ENCODE data around the gene C4B. TPM values are rescaled to one million over a fixed set of nuclear protein-coding genes. Genes with fewer than 3 reads are reported as not detected.

C4B gene
- total RNA-seq, 2 experiments from 2014 or later = 3.0 to 4.0 TPM

GRCh38 chr6:32073613-32074012 is 59.0 kb downstream of the C4B start:
- Mint-ChIP-seq H3K9me3 (no peaks in the 10 kb centered on the region), H3K36me3 (no peaks in the 10 kb centered on the region)

GRCh38 chr6:32074996-32075532 is 60.5 kb downstream of the C4B start:
- Mint-ChIP-seq H3K4me1 (no peaks in the 10 kb centered on the region), H3K27ac (no peak overlapping the region), H3K4me3 (no peak overlapping the region), H3K9me3 (no peaks in the 10 kb centered on the region), H3K36me3 (no peaks in the 10 kb centered on the region), H3K27me3 (no peaks in the 10 kb centered on the region)
- no peak for DNase-seq

More at GRCh38 chr6:32073613-32074012, 59.0 kb downstream of the C4B start:
- Mint-ChIP-seq H3K27ac (no peak overlapping the region), H3K4me1 (no peaks in the 10 kb centered on the region), H3K4me3 (no peak overlapping the region), H3K27me3 (no peaks in the 10 kb centered on the region)
- no peak for DNase-seq

- Mint-ChIP-seq H3K36me3 (no peaks in the 10 kb centered on the region), H3K4me3 (no peak overlapping the region), H3K27ac (no peak overlapping the region), H3K9me3 (no peaks in the 10 kb centered on the region), H3K4me1 (no peaks in the 10 kb centered on the region), H3K27me3 (no peaks in the 10 kb centered on the region)
- DNase-seq = no peak
These were observed 61.2 kb downstream of the C4B start for GRCh38 chr6:32075781-32076180.

GRCh38 chr6:32076321-32076809 is 61.8 kb downstream of the C4B start:
- Mint-ChIP-seq H3K27me3 (no peaks in the 10 kb centered on the region), H3K9me3 (no peaks in the 10 kb centered on the region), H3K4me3 (no peak overlapping the region), H3K27ac (no peak overlapping the region), H3K4me1 (no peaks in the 10 kb centered on the region), H3K36me3 (no peaks in the 10 kb centered on the region)
- DNase-seq = no peak

- DNase-seq = no peak
- Mint-ChIP-seq H3K27me3 (peaks cover 15% of the 10 kb centered on the region), H3K27ac (no peak overlapping the region), H3K36me3 (no peaks in the 10 kb centered on the region), H3K4me3 (no peak overlapping the region), H3K9me3 (no peaks in the 10 kb centered on the region), H3K4me1 (no peaks in the 10 kb centered on the region)
These were observed 65.1 kb downstream of the C4B start for GRCh38 chr6:32079566-32080290.

DNA sequence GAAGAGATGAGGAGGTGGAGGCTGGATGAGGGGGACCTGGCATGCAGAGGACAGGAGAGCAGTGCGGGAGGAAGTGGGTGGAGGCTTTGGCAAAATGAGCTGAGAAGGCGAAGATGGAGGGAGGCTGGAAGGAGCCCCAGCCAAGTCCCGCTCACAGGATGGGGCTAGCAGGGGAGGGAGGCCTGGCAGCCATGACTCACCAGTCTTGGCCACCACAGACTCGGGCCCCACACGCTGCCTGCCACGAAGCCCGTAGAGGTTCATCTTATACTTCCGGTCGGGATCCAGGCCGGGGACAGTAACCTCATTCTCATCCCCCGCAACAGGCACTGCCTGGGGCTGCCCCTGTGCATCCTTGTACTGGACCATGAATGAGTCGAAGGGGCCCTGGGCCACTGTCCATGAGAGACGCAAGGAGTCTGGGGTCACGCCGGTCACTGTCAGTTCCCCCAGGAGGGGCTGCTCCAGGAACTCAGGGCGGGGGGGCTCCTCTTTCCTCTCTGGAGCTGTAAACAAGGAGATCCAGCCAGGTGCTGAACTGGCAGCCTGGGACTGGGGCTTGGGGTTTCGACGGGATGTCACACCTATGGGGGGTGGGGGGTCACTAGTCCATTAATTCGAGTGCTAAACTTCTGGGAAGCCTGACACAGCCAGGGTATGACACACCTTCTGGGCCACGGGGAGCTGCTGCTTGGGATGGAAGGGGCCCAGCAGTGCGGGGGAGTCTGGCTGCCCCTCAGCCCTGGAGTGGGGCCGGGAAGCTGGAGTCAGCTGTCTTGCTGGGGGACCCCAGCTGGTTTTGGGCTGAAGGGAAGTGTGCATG is 66.8 kb downstream of the C4B start:
- Mint-ChIP-seq H3K9me3 (no peaks in the 10 kb centered on the region), H3K27ac (no peak overlapping the region), H3K36me3 (no peaks in the 10 kb centered on the region), H3K4me3 (no peak overlapping the region), H3K4me1 (peaks cover 4% of the 10 kb centered on the region), H3K27me3 (peaks cover 29% of the 10 kb centered on the region)
- DNase-seq = no peak

DNA sequence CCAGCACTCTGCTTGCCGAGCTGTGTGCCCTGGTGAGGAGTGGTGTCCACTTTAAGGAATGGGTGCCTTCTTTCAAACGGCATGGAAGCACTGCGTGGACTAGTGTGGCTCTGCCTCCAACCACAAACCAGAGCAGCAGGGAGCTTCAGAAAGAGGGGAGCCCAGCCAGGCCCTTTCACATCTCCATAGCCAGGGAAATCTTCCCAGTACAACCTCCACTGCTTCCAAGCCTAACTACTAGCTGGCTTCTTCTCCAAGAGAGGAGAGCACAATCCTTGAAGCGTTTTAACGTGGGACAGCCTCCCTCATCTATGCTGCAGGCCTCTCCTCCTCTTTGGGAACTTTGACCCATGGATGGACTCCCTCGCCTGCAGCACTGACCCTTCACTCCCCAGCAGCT is 67.9 kb downstream of the C4B start:
- peaks cover 11% of the 10 kb centered on the region for H3K4me1 Mint-ChIP-seq

DNA sequence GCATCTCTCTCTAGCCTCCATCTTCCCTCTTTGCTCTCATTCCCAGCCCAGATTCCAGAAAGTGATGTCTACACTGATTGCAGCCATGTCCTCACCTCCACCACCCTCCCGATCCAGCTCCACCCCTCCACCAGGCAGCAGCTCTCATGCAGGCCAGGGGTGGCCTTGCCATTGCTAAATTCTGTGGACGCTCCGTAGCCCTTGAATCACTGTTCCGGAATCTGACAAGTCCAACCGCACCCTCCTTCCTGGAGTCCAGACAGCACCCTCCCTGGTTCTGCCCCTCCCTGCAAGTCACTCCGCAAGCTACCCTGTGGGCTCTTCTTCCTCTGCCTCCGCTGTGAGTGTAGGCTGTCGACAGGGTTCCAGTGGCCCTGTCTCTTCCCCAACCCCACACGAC is 68.3 kb downstream of the C4B start:
- Mint-ChIP-seq H3K36me3 (no peaks in the 10 kb centered on the region), H3K9me3 (no peaks in the 10 kb centered on the region), H3K4me1 (peaks cover 11% of the 10 kb centered on the region), H3K4me3 (no peak overlapping the region), H3K27me3 (peaks cover 36% of the 10 kb centered on the region), H3K27ac (no peak overlapping the region)
- DNase-seq = no peak

More for the DNA sequence above, 67.9 kb downstream of the C4B start:
- Mint-ChIP-seq H3K9me3 (no peaks in the 10 kb centered on the region), H3K4me3 (no peak overlapping the region), H3K27me3 (peaks cover 36% of the 10 kb centered on the region), H3K27ac (no peak overlapping the region), H3K36me3 (no peaks in the 10 kb centered on the region)
- no peak for DNase-seq

GRCh38 chr6:32083812-32084768 is 69.5 kb downstream of the C4B start:
- H3K4me1 Mint-ChIP-seq = peaks cover 11% of the 10 kb centered on the region
- DNase-seq = no peak
- no peaks in the 10 kb centered on the region for H3K36me3 Mint-ChIP-seq
- H3K4me3 Mint-ChIP-seq = no peak overlapping the region
- no peaks in the 10 kb centered on the region for H3K9me3 Mint-ChIP-seq
- H3K27me3 Mint-ChIP-seq = peaks cover 44% of the 10 kb centered on the region
- H3K27ac Mint-ChIP-seq = no peak overlapping the region

GRCh38 chr6:32084780-32085179 is 70.2 kb downstream of the C4B start:
- no peaks in the 10 kb centered on the region for H3K36me3 Mint-ChIP-seq
- no peaks in the 10 kb centered on the region for H3K9me3 Mint-ChIP-seq
- H3K4me3 Mint-ChIP-seq = no peak overlapping the region
- peaks cover 11% of the 10 kb centered on the region for H3K4me1 Mint-ChIP-seq
- H3K27me3 Mint-ChIP-seq = peaks cover 49% of the 10 kb centered on the region
- no peak overlapping the region for H3K27ac Mint-ChIP-seq
- no peak for DNase-seq

Other genes with a start within 250 kb of the C4B start
- gene VWA7, start 237.5 kb upstream of the C4B start, total RNA-seq = 1 to 10 TPM; 1.6 to 1.7 TPM
- gene VARS1, start 219.0 kb upstream of the C4B start, total RNA-seq = 100 to 1,000 TPM; 176 to 181 TPM
- 100 to 1,000 TPM; 145 TPM for gene LSM2, start 207.8 kb upstream of the C4B start, total RNA-seq
- gene HSPA1L, start 199.5 kb upstream of the C4B start, total RNA-seq = 1 to 10 TPM; 1.2 to 1.5 TPM
- gene HSPA1A, start 199.3 kb upstream of the C4B start, total RNA-seq = 10 to 100 TPM; 24.3 to 24.8 TPM
- 10 to 100 TPM; 21.6 to 24.3 TPM for gene HSPA1B, start 187.1 kb upstream of the C4B start, total RNA-seq
- 10 to 100 TPM; 12.4 to 12.9 TPM for gene NEU1, start 152.0 kb upstream of the C4B start, total RNA-seq
- gene SLC44A4, start 135.8 kb upstream of the C4B start, total RNA-seq = under 1 TPM in 1 of 2 experiments, not detected in 1; 0.30 TPM
- gene EHMT2, start 117.1 kb upstream of the C4B start, total RNA-seq = 10 to 100 TPM; 63.4 to 64.0 TPM
- 1 to 10 TPM; 3.1 to 3.2 TPM for gene ZBTB12, start 112.7 kb upstream of the C4B start, total RNA-seq
- gene C2, start 87.1 kb upstream of the C4B start, total RNA-seq = 1 to 10 TPM in 1 of 2 experiments, under 1 TPM in 1; 0.42 to 1.6 TPM
- under 1 TPM; 0.52 to 0.82 TPM for gene CFB, start 68.7 kb upstream of the C4B start, total RNA-seq
- gene NELFE, start 55.8 kb upstream of the C4B start, total RNA-seq = 10 to 100 TPM; 73.8 to 75.5 TPM
- 10 to 100 TPM; 84.6 to 90.9 TPM for gene SKIC2, start 55.6 kb upstream of the C4B start, total RNA-seq
- 10 to 100 TPM; 15.6 to 16.3 TPM for gene DXO, start 42.7 kb upstream of the C4B start, total RNA-seq
- 1 to 10 TPM; 2.2 to 3.2 TPM for gene C4A, start 32.7 kb upstream of the C4B start, total RNA-seq
- under 1 TPM in 1 of 2 experiments, not detected in 1; 0.12 TPM for gene CYP21A2, start 23.6 kb downstream of the C4B start, total RNA-seq
- gene TNXB, start 94.5 kb downstream of the C4B start, total RNA-seq = 1 to 10 TPM in 1 of 2 experiments, under 1 TPM in 1; 0.43 to 1.2 TPM
- 10 to 100 TPM; 50.4 to 53.5 TPM for gene ATF6B, start 113.5 kb downstream of the C4B start, total RNA-seq
- gene FKBPL, start 115.5 kb downstream of the C4B start, total RNA-seq = 1 to 10 TPM; 5.8 to 6.8 TPM
- gene PRRT1, start 137.1 kb downstream of the C4B start, total RNA-seq = 1 to 10 TPM; 1.4 to 1.5 TPM
- 10 to 100 TPM; 19.5 to 24.4 TPM for gene PPT2, start 139.3 kb downstream of the C4B start, total RNA-seq
- 10 to 100 TPM; 12.8 to 14.0 TPM for gene EGFL8, start 149.8 kb downstream of the C4B start, total RNA-seq
- 10 to 100 TPM; 30.8 to 33.6 TPM for gene AGPAT1, start 161.3 kb downstream of the C4B start, total RNA-seq
- 10 to 100 TPM; 58.3 to 58.6 TPM for gene RNF5, start 163.6 kb downstream of the C4B start, total RNA-seq
- gene AGER, start 169.5 kb downstream of the C4B start, total RNA-seq = 10 to 100 TPM in 1 of 2 experiments, 1 to 10 TPM in 1; 9.6 to 11.5 TPM
- gene PBX2, start 175.4 kb downstream of the C4B start, total RNA-seq = 10 to 100 TPM; 56.4 to 56.9 TPM
- 10 to 100 TPM; 68.4 to 71.3 TPM for gene GPSM3, start 177.8 kb downstream of the C4B start, total RNA-seq
- gene NOTCH4, start 209.3 kb downstream of the C4B start, total RNA-seq = 1 to 10 TPM in 1 of 2 experiments, under 1 TPM in 1; 0.88 to 1.3 TPM